ENCODE results near the gene GRIA4. TPM values are rescaled to one million over a fixed set of nuclear protein-coding genes. Genes with fewer than 3 reads are reported as not detected.

Gene GRIA4
- total and polyA plus RNA-seq, 2 of the 13 experiments (the other 11 are each of a cell fraction or from before 2014, with no cell fraction given): not detected

DNA sequence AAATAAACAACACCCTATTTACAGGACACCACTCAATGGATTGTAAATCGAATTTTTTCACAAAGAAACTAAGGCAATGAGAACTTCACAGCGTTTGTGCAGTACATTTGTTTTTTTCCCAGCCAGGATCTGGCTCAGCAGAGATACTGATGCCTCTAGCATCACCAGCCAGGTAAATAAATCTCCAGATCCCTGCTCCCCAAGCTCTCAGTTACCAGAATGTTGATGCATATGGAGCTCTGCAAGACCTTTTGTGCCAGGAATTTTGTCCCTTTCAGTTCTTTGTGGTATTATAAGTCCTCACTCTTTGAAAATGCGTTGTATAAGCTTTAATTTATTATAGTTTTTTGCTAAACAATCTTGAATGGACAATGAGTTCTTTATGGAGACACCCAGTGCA is 274.6 kb downstream of the GRIA4 start:
- in situ Hi-C loops (cut with HindIII; ENCODE audit: extremely low pct_ligation_motif_present, low pct_unique_long_range_greater_than_20kb): no loop called here
- TF ChIP-seq HNF4G (IDR thresholded peaks at IDR 0.05; ENCODE audit: borderline replicate concordance, low read depth, low read length) (no peak), HNF4G (CRISPR knock-in tag; IDR thresholded peaks at IDR 0.05; ENCODE audit: borderline replicate concordance, low read depth) (no peak), ZFX (CRISPR knock-in tag; IDR thresholded peaks at IDR 0.05; ENCODE audit: low read depth) (no peak), ZNF451 (CRISPR knock-in tag; IDR thresholded peaks at IDR 0.05) (no peak), EHMT2 (IDR thresholded peaks at IDR 0.05; ENCODE audit: borderline replicate concordance, low read depth, low read length) (no peak), ZNF883 (CRISPR knock-in tag; IDR thresholded peaks at IDR 0.05; ENCODE audit: not compliant biosample characterization) (no peak), ZNF891 (CRISPR knock-in tag; IDR thresholded peaks at IDR 0.05) (no peak), TBX2 (CRISPR knock-in tag; IDR thresholded peaks at IDR 0.05; ENCODE audit: borderline replicate concordance) (no peak), MAFK (conservative IDR thresholded peaks at IDR 0.05 in 1 of 2, IDR thresholded peaks at IDR 0.05 in 1 of 2; ENCODE audit: low read length in 2 of 2) (no peak), FLYWCH1 (CRISPR knock-in tag; IDR thresholded peaks at IDR 0.05) (no peak), THAP11 (CRISPR knock-in tag; IDR thresholded peaks at IDR 0.05) (no peak), ZNF780A (CRISPR knock-in tag; IDR thresholded peaks at IDR 0.05) (no peak), ZNF17 (CRISPR knock-in tag; IDR thresholded peaks at IDR 0.05) (no peak), SOX6 (IDR thresholded peaks at IDR 0.05) (no peak), SOX6 (CRISPR knock-in tag; IDR thresholded peaks at IDR 0.05) (no peak), ZNF333 (CRISPR knock-in tag; IDR thresholded peaks at IDR 0.05; ENCODE audit: borderline replicate concordance) (no peak), ZNF367 (CRISPR knock-in tag; IDR thresholded peaks at IDR 0.05; ENCODE audit: borderline replicate concordance) (no peak)
- TF ChIP-seq, protein P1, sequence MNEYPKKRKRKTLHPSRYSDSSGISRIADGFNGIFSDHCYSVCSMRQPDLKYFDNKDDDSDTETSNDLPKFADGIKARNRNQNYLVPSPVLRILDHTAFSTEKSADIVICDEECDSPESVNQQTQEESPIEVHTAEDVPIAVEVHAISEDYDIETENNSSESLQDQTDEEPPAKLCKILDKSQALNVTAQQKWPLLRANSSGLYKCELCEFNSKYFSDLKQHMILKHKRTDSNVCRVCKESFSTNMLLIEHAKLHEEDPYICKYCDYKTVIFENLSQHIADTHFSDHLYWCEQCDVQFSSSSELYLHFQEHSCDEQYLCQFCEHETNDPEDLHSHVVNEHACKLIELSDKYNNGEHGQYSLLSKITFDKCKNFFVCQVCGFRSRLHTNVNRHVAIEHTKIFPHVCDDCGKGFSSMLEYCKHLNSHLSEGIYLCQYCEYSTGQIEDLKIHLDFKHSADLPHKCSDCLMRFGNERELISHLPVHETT (CRISPR knock-in tag; conservative IDR thresholded peaks at IDR 0.05): no peak
- TF ChIP-seq, protein P2, sequence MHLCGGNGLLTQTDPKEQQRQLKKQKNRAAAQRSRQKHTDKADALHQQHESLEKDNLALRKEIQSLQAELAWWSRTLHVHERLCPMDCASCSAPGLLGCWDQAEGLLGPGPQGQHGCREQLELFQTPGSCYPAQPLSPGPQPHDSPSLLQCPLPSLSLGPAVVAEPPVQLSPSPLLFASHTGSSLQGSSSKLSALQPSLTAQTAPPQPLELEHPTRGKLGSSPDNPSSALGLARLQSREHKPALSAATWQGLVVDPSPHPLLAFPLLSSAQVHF (CRISPR knock-in tag; IDR thresholded peaks at IDR 0.05): no peak
- TF ChIP-seq, protein P3, sequence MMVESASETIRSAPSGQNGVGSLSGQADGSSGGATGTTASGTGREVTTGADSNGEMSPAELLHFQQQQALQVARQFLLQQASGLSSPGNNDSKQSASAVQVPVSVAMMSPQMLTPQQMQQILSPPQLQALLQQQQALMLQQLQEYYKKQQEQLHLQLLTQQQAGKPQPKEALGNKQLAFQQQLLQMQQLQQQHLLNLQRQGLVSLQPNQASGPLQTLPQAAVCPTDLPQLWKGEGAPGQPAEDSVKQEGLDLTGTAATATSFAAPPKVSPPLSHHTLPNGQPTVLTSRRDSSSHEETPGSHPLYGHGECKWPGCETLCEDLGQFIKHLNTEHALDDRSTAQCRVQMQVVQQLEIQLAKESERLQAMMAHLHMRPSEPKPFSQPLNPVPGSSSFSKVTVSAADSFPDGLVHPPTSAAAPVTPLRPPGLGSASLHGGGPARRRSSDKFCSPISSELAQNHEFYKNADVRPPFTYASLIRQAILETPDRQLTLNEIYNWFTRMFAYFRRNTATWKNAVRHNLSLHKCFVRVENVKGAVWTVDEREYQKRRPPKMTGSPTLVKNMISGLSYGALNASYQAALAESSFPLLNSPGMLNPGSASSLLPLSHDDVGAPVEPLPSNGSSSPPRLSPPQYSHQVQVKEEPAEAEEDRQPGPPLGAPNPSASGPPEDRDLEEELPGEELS (CRISPR knock-in tag; IDR thresholded peaks at IDR 0.05): no peak
- TF ChIP-seq, protein P4, sequence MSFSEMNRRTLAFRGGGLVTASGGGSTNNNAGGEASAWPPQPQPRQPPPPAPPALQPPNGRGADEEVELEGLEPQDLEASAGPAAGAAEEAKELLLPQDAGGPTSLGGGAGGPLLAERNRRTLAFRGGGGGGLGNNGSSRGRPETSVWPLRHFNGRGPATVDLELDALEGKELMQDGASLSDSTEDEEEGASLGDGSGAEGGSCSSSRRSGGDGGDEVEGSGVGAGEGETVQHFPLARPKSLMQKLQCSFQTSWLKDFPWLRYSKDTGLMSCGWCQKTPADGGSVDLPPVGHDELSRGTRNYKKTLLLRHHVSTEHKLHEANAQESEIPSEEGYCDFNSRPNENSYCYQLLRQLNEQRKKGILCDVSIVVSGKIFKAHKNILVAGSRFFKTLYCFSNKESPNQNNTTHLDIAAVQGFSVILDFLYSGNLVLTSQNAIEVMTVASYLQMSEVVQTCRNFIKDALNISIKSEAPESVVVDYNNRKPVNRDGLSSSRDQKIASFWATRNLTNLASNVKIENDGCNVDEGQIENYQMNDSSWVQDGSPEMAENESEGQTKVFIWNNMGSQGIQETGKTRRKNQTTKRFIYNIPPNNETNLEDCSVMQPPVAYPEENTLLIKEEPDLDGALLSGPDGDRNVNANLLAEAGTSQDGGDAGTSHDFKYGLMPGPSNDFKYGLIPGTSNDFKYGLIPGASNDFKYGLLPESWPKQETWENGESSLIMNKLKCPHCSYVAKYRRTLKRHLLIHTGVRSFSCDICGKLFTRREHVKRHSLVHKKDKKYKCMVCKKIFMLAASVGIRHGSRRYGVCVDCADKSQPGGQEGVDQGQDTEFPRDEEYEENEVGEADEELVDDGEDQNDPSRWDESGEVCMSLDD (CRISPR knock-in tag; IDR thresholded peaks at IDR 0.05; ENCODE audit: borderline replicate concordance): no peak

More for the DNA sequence above, 274.6 kb downstream of the GRIA4 start:
- Histone ChIP-seq H3K9me3 (ENCODE audit: low read length) (no peaks in the 10 kb centered on the region), H3K27me3 (ENCODE audit: control insufficient read depth in 1 of 2, insufficient read depth in 2 of 2, low read length in 2 of 2) (no peaks in the 10 kb centered on the region; a peak in 1 of 5 replicates), H3K9ac (ENCODE audit: insufficient read depth, low read depth, low read length) (no peak overlapping the region), H2AFZ (ENCODE audit: low read length) (no peak overlapping the region), H4K20me1 (ENCODE audit: insufficient read depth, low read length) (no peaks in the 10 kb centered on the region), H3K27ac (ENCODE audit: extremely low read length, insufficient read depth, low read length) (no peak overlapping the region), H3K79me2 (ENCODE audit: insufficient read depth, low read length) (no peaks in the 10 kb centered on the region), H3K4me1 (ENCODE audit: insufficient read depth, low read length) (no peaks in the 10 kb centered on the region), H3K4me3 (replicated peaks in 1 of 3; ENCODE audit: insufficient read depth in 1 of 3, low read depth in 2 of 3, low read length in 3 of 3) (no peak overlapping the region), H3K4me2 (ENCODE audit: low read depth, low read length) (no peak overlapping the region), H3K36me3 (replicated peaks in 1 of 2; ENCODE audit: control insufficient read depth in 1 of 2, insufficient read depth in 2 of 2, low read length in 2 of 2) (no peaks in the 10 kb centered on the region)
- POLR2A ChIA-PET: no interaction called here
- CTCF ChIA-PET (ENCODE audit: low intra/inter-chr PET ratio, low total read pairs): no interaction called here
- DNase-seq (ENCODE audit: low spot score) (no peak), ATAC-seq (no peak), FAIRE-seq (no peak)
- intact Hi-C loops (cut with micrococcal nuclease; ENCODE audit: unreplicated experiment): no loop called here
- WGBS (ENCODE audit: low lambda C conversion rate): 0% methylated on average over 3 of the region's 3 CpGs
- no TSS peak for BruUV-seq (replicated peaks)
